ENCODE measurements around the gene NOA1.

NOA1 gene

DNA sequence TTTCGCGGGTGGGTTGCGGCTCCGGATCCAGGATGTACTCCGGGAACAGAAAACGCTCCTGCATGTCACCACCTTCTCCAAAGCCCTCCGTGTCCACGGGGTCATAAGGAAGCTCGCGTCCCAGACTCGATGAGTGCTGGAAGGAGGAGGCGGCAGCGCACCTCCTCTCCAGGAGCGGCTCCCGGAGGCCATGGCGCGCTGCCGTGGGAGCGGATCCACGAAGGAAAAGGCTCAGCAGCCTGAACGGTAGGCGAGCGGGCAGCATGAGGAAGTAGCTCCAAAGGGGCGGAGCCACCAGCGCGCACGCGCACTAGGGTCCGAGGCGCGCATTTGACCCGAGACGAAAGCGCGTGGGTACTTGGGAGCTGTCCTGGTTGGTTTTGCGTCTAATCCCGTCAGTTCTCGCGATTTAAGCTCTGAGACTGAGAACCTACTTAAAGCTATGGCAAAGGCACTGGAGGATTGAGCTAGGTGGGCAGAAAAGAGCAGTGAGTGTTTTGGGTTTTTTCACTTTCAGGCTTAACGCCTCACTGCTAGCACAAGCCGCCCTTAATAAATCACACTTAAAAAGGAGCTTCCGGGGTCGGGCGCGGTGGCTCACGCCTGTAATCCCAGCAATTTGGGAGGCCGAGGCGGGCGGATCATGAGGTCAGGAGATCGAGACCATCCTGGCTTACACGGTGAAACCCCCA is at the start of gene NOA1:
Gene NOA1, minus strand, starts transcription at position 286 of the 692 bp plus-strand sequence. Its CDS starts 21 bp downstream, at position 265.
- peak; percentile 99 for DNase-seq (ENCODE audit: low read depth)
- H3K4me3 ChIP-seq (ENCODE audit: control insufficient read depth, low read depth, low read length), result peak within 1 kb of the TSS; percentile 97
- no peak for TF ChIP-seq CTCF (conservative IDR thresholded peaks at IDR 0.05; ENCODE audit: control insufficient read depth, insufficient read depth, low read depth, low read length)

DNA sequence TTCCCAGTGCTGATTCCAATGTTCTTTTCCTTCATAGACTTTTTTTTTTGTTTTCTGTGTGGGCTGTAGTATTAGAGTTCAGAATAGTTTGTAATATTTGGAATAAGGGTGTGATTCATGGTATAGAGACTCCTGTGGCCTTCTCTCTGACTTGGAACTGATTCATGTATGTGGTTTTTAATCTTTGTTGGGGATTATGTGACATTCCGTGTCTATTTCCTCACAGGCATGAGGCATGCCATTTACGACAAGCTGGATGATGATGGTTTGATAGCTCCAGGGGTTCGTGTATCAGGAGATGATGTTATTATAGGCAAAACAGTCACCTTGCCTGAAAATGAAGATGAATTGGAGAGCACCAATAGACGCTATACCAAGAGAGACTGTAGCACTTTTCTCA is 45.7 kb upstream of the NOA1 start:
- H3K4me3 ChIP-seq (ENCODE audit: control insufficient read depth, low read depth, low read length), result no peak overlapping the region
- DNase-seq (ENCODE audit: low read depth), result peak; percentile 88
- TF ChIP-seq CTCF (conservative IDR thresholded peaks at IDR 0.05; ENCODE audit: control insufficient read depth, insufficient read depth, low read depth, low read length), result no peak

DNA sequence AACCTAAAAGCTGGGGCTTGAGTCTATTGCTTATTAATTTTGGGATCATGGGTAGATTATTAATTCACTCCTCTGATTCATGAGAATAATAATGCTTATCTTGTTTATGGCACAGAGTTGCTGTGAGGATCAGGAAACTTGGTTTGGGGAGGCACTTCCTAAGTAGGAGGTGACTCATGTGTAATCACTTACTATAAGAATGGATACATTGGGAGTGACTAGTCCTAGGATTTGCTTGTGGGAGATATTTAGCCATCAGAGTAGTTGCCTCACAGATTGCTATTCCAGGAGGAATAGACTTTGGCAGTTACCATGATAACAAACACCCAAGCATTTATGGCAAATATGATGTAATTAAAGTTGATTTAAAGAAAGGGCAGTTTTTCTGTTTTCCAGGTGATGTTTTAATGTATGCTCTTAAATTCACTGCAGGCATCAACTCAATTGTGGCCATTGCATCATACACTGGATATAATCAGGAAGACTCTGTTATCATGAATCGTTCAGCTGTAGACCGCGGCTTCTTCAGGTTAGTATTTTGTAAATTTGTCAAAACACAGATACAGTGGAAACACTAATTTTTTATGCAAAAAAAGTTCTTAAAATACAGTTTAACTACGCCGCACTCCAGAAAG is 43.2 kb upstream of the NOA1 start:
- no peak overlapping the region for H3K4me3 ChIP-seq (ENCODE audit: control insufficient read depth, low read depth, low read length)
- DNase-seq (ENCODE audit: low read depth), result peak; percentile 91
- no peak for TF ChIP-seq CTCF (conservative IDR thresholded peaks at IDR 0.05; ENCODE audit: control insufficient read depth, insufficient read depth, low read depth, low read length)

GRCh38 chr4:57018980-57019379 is 41.6 kb upstream of the NOA1 start:
- TF ChIP-seq CTCF (conservative IDR thresholded peaks at IDR 0.05; ENCODE audit: control insufficient read depth, insufficient read depth, low read depth, low read length), result no peak
- H3K4me3 ChIP-seq (ENCODE audit: control insufficient read depth, low read depth, low read length), result no peak overlapping the region
- DNase-seq (ENCODE audit: low read depth), result peak; percentile 25

DNA sequence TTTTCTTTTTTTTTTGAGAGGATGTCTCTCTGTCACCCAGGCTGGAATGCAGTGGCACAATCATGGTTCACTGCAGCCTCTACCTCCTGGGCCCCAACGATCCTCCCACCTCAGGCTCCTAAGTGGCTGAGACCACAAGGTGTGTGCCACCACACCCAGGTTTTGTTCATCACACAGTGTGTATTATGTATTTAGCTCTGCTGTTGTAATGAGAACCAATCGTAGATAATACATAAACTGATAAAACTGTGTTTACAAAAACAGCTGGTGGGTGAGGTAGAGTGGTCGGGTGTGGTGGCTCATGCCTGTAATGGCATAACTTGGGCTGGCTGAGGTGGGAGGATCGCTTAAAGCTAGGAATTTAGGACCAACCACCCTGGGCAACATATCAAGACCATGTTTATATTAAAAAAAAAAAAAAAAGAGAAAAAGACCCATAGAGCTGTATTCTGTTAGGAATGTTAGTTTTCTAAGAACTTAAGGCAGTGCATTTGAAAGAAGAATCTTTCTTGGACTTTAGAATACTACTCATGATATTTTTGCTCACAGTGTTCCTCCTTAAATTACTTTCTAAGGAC is 36.2 kb upstream of the NOA1 start:
- no peak overlapping the region for H3K4me3 ChIP-seq (ENCODE audit: control insufficient read depth, low read depth, low read length)
- TF ChIP-seq CTCF (conservative IDR thresholded peaks at IDR 0.05; ENCODE audit: control insufficient read depth, insufficient read depth, low read depth, low read length), result no peak
- no peak for DNase-seq (ENCODE audit: low read depth)

DNA sequence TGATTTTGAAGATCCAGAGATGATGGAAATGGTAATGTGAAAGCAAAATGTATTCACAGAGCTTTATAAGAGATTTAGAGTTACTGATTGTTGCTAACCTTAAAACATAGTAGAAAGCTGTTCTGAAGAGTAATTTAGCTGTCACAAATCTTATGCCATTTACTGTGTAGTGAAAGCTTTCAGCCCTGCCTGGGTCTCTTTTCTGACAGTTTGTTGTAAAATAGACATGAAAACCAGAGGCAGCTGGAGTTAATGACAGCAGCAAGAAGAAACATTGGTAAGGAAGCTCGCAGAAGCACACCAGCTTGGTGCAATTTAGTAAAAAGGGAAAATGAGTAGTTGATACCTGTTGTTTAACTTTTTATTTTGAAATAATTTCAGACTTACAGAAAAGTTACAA is 22.3 kb upstream of the NOA1 start:
- no peak for DNase-seq (ENCODE audit: low read depth)
- no peak overlapping the region for H3K4me3 ChIP-seq (ENCODE audit: control insufficient read depth, low read depth, low read length)
- no peak for TF ChIP-seq CTCF (conservative IDR thresholded peaks at IDR 0.05; ENCODE audit: control insufficient read depth, insufficient read depth, low read depth, low read length)

Data from fibroblast of mammary gland (primary cell).